HL-60 (cell line): ENCODE data around the gene OR2J1.

Experiments
- GABPA ChIP-seq: IDR thresholded peaks from 2 replicates; pipeline ENCODE4 v1.6.1; 2012; ENCODE audit warnings: low read depth
- SPI1 ChIP-seq: IDR thresholded peaks from 2 replicates; pipeline ENCODE4 v1.6.1; 2012; ENCODE audit warnings: low read depth, mild to moderate bottlenecking, borderline replicate concordance

DNA sequence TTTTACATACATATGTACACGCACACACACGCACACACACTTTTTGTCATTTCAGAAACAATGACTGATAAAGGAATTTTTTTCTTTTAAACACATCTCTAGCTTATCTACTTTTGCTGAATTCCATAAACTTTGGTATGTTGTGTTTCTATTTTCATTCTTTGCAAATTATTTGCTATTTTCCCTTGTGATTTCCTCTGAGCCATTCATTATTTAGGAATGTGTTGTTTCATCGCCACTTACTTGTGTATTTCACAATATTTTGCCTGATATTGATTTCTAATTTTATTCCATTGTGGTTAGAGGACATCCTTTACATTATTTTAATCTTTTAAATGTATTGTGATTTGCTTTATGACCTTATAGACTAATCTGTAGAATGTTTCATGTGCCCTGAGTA is 47.8 kb downstream of the OR2J1 start:
- TF ChIP-seq SPI1 (no peak), GABPA (no peak)
